ENCODE measurements around the gene TRAF1. TPM values are rescaled to one million over a fixed set of nuclear protein-coding genes. Genes with fewer than 3 reads are reported as not detected.
A peak's percentile ranks its signal among the peaks of the same experiment; 100 is the strongest.

The TRAF1 gene
- total RNA-seq, 4 donors from 2014 or later = 3.3 to 14.0 (median 8.8) TPM

GRCh38 chr9:120913647-120914264 lies 12.8 kb downstream of the TRAF1 start:
- TF ChIP-seq POLR2A (IDR thresholded peaks at IDR 0.05) (no peak), CTCF (IDR thresholded peaks at IDR 0.05) (no peak)
- Histone ChIP-seq H3K9me3 (no peaks in the 10 kb centered on the region), H3K4me1 (peaks cover 0 to 16% (median 0%) of the 10 kb centered on the region in 4 donors), H3K27me3 (no peaks in the 10 kb centered on the region), H3K36me3 (peaks cover 0 to 6% (median 0%) of the 10 kb centered on the region in 3 donors), H3K4me3 (no peak overlapping the region), H3K27ac (no peak overlapping the region)
- no peak for DNase-seq

GRCh38 chr9:120912958-120913646 lies 13.5 kb downstream of the TRAF1 start:
- no peak overlapping the region for H3K4me3 ChIP-seq
- H3K4me1 ChIP-seq = peaks cover 0 to 13% (median 0%) of the 10 kb centered on the region in 4 donors
- H3K27me3 ChIP-seq = no peaks in the 10 kb centered on the region
- peaks cover 0 to 6% (median 0%) of the 10 kb centered on the region in 3 donors for H3K36me3 ChIP-seq
- DNase-seq = no peak
- H3K9me3 ChIP-seq = no peaks in the 10 kb centered on the region
- TF ChIP-seq POLR2A (IDR thresholded peaks at IDR 0.05) = no peak
- TF ChIP-seq CTCF (IDR thresholded peaks at IDR 0.05) = no peak
- H3K27ac ChIP-seq = no peak overlapping the region

DNA sequence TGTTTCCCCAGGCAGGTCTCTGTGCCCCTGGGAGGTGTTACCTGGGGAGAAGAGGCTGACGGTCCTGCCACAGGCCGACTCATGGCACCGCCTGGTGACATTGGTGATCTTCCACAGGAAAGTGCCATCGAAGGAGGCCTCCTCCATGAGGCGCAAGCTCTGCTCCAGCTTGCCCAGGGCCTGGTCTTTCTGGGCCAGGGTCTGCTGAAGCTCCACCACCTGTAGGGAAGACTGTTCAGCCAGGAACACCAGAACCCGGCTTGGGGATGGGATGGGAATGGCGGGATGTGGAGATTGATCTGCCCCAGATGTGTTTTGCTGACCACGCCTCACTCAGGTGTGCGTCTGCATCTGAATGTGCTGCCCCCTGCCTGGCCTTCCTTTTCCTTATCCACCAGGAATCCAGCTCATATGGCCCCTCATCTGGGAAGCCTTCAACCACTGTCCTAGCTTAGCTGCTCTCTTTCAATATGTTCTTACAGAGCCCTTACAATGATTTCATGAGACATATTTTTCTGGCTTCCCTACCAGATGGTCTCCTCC lies 15.2 kb downstream of the TRAF1 start:
- peaks cover 0 to 6% (median 0%) of the 10 kb centered on the region in 3 donors for H3K36me3 ChIP-seq
- no peak overlapping the region for H3K4me3 ChIP-seq
- no peak overlapping the region for H3K27ac ChIP-seq

GRCh38 chr9:120910643-120911042 lies 16.0 kb downstream of the TRAF1 start:
- Histone ChIP-seq H3K9me3 (no peaks in the 10 kb centered on the region), H3K4me3 (no peak overlapping the region), H3K27me3 (no peaks in the 10 kb centered on the region), H3K4me1 (peaks cover 0 to 6% (median 0%) of the 10 kb centered on the region in 4 donors), H3K36me3 (peaks cover 0 to 6% (median 0%) of the 10 kb centered on the region in 3 donors), H3K27ac (peak overlapping the region in 1 of 4 donors; percentile 43)
- TF ChIP-seq CTCF (IDR thresholded peaks at IDR 0.05) = no peak
- TF ChIP-seq POLR2A (IDR thresholded peaks at IDR 0.05) = no peak
- DNase-seq = no peak

More for the DNA sequence above, 15.2 kb downstream of the TRAF1 start:
- DNase-seq = no peak
- H3K27me3 ChIP-seq = no peaks in the 10 kb centered on the region
- peaks cover 0 to 6% (median 0%) of the 10 kb centered on the region in 4 donors for H3K4me1 ChIP-seq
- no peaks in the 10 kb centered on the region for H3K9me3 ChIP-seq
- TF ChIP-seq CTCF (IDR thresholded peaks at IDR 0.05) = no peak

DNA sequence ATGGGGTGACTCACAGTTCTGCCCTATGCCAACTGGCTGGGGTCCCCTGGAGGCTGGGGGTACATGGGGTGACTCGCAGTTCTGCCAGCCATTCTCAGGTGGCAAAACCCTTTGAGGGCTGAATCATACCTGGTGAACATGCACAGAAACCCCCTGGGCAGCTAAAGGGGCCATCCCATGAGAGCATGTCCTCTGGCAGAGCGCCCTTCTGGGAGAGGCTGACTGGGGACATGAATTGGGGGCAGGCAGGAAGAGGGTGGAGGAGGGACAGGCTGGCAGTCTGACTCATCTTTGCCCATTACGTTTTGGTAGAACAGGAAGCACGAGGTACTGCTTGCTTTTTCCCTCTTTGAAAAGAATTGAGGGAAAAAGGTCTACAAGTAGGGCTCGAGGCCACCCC lies 16.7 kb downstream of the TRAF1 start:
- no peak overlapping the region for H3K4me3 ChIP-seq
- H3K9me3 ChIP-seq = no peaks in the 10 kb centered on the region
- H3K36me3 ChIP-seq = peaks cover 0 to 6% (median 0%) of the 10 kb centered on the region in 3 donors
- peaks cover 0 to 6% (median 0%) of the 10 kb centered on the region in 4 donors for H3K4me1 ChIP-seq
- no peaks in the 10 kb centered on the region for H3K27me3 ChIP-seq
- peak overlapping the region in 2 of 4 donors; percentile 32 to 43 for H3K27ac ChIP-seq
- TF ChIP-seq CTCF (IDR thresholded peaks at IDR 0.05) (no peak), POLR2A (IDR thresholded peaks at IDR 0.05) (no peak)
- no peak for DNase-seq

Measured in Peyer's patch (tissue), 4 donors.